WTC11 (cell line): ENCODE data around the gene UGT2B15. TPM values are rescaled to one million over a fixed set of nuclear protein-coding genes. Genes with fewer than 3 reads are reported as not detected.

Experiments
- ATAC-seq: fragments of 200-7000 bp; cut with Tn5 transposase; 2 replicates; pipeline ENCODE4 v1.10.0; 2021; ENCODE audit warnings: mild to moderate bottlenecking, moderate library complexity
- CTCF ChIA-PET: fragments of 300-600 bp; sonication (Branson Sonifier 250); formaldehyde crosslinking; loops from one replicate; lab custom pipeline; 2021; ENCODE audit warnings: antibody characterized with exemption; lab: Charles Lee
- POLR2A ChIA-PET: fragments of 350-600 bp; sonication (Branson Sonifier 250); formaldehyde crosslinking; loops from one replicate; lab custom pipeline; 2021; ENCODE audit warnings: antibody characterized with exemption; lab: Charles Lee
- DNase-seq: peaks from one replicate; pipeline ENCODE4 v3.0.0; 2021; ENCODE audit warnings: low spot score
- H3K27ac Mint-ChIP-seq: 2 replicates; pipeline ENCODE4 v1.8.0; 2021; ENCODE audit warnings: mixed read lengths
- H3K27me3 Mint-ChIP-seq: 2 replicates; pipeline ENCODE4 v1.8.0; 2021; ENCODE audit warnings: low read depth, mild to moderate bottlenecking, moderate library complexity, mixed read lengths
- H3K36me3 Mint-ChIP-seq: 2 replicates; pipeline ENCODE4 v1.8.0; 2021; ENCODE audit warnings: mixed read lengths
- H3K4me1 Mint-ChIP-seq: 2 replicates; pipeline ENCODE4 v1.8.0; 2022; ENCODE audit warnings: mixed read lengths
- H3K4me3 Mint-ChIP-seq: 2 replicates; pipeline ENCODE4 v1.8.0; 2021; ENCODE audit warnings: mild to moderate bottlenecking, moderate library complexity, mixed read lengths
- H3K9me3 Mint-ChIP-seq: 2 replicates; pipeline ENCODE4 v1.8.0; 2021; ENCODE audit warnings: mixed read lengths
- GRHL2 ChIP-seq: fragments of 250-450 bp; sonication (Bioruptor Pico); IDR thresholded peaks from 2 replicates; pipeline ENCODE4 v1.8.0; 2022; ENCODE audit warnings: mild to moderate bottlenecking, moderate library complexity; ENCODE audit not compliant: insufficient replicate concordance, severe bottlenecking
- SOX15 ChIP-seq: fragments of 250-450 bp; sonication (Bioruptor Pico); IDR thresholded peaks from 2 replicates; pipeline ENCODE4 v1.9.0; 2021; ENCODE audit warnings: mild to moderate bottlenecking
- SP1 ChIP-seq: sonication (generic); formaldehyde crosslinking; conservative IDR thresholded peaks from 2 replicates; pipeline ENCODE4 v1.8.1; 2022; ENCODE audit warnings: missing genetic modification reagents
- ZNF317 ChIP-seq: sonication (generic); formaldehyde crosslinking; IDR thresholded peaks from 2 replicates; pipeline ENCODE4 v1.8.1; 2023; ENCODE audit warnings: low read depth, mild to moderate bottlenecking, moderate library complexity, missing genetic modification reagents, borderline replicate concordance
- ZNF671 ChIP-seq: fragments of 250-450 bp; sonication (Bioruptor Pico); IDR thresholded peaks from 2 replicates; pipeline ENCODE4 v1.8.0; 2021; ENCODE audit warnings: mild to moderate bottlenecking
- total RNA-seq: library from RNA; stranded (reverse); gene quantifications from 3 replicates; pipeline ENCODE4 v1.2.3, GENCODE V29; 2021

The UGT2B15 gene
- total RNA-seq, 1 experiment from 2014 or later, result 0.22 TPM

- CTCF ChIA-PET, result no interaction called here
Measured at GRCh38 chr4:68597482-68597881, 73.0 kb downstream of the UGT2B15 start.

More at GRCh38 chr4:68597482-68597881, 73.0 kb downstream of the UGT2B15 start:
- Mint-ChIP-seq H3K4me3 (no peak overlapping the region), H3K9me3 (no peaks in the 10 kb centered on the region), H3K4me1 (no peaks in the 10 kb centered on the region), H3K27me3 (no peaks in the 10 kb centered on the region), H3K27ac (no peak overlapping the region), H3K36me3 (no peaks in the 10 kb centered on the region)
- POLR2A ChIA-PET, result no interaction called here
- TF ChIP-seq ZNF671 (CRISPR knock-in tag) (no peak), SOX15 (no peak), ZNF317 (CRISPR knock-in tag) (no peak), SP1 (CRISPR knock-in tag) (no peak), GRHL2 (CRISPR knock-in tag) (no peak)
- DNase-seq (no peak), ATAC-seq (no peak)

Other genes starting within 250 kb of the UGT2B15 start
- 1.9 to 3.5 TPM (median 2.9 TPM) in 3 replicates for gene TMPRSS11E, start 223.2 kb downstream of the UGT2B15 start, total RNA-seq
- gene UGT2B17, start 94.3 kb downstream of the UGT2B15 start, total RNA-seq, result 0.14 to 0.18 TPM in 2 of 3 replicates, not detected in the other
- gene UGT2B10, start 145.3 kb upstream of the UGT2B15 start, total RNA-seq, result 0.16 to 0.17 TPM (median 0.16 TPM) in 3 replicates